AG10803 (cell line): Measurements from ENCODE around the gene SIGLEC15.

Experiments
- DNase-seq: peaks from one replicate; pipeline ENCODE4 v3.0.0; 2010; ENCODE audit warnings: low read depth
- H3K4me3 ChIP-seq: 2 replicates; pipeline ENCODE4 v1.5.1; 2011; ENCODE audit warnings: mild to moderate bottlenecking, low read length, control low read depth
- CTCF ChIP-seq: conservative IDR thresholded peaks from 2 replicates; pipeline ENCODE4 v1.5.1; 2011; ENCODE audit warnings: mild to moderate bottlenecking, low read length, control low read depth, inconsistent platforms

SIGLEC15 gene

GRCh38 chr18:45838302-45839070 is 13.0 kb downstream of the SIGLEC15 start:
- H3K4me3 ChIP-seq, result no peak overlapping the region
- no peak for TF ChIP-seq CTCF
- no peak for DNase-seq

- peak; percentile 90 for TF ChIP-seq CTCF
- peak; percentile 80 for DNase-seq
- H3K4me3 ChIP-seq, result no peak overlapping the region
Measured at GRCh38 chr18:45839414-45840395, 14.2 kb downstream of the SIGLEC15 start.

GRCh38 chr18:45841060-45841764 is 15.7 kb downstream of the SIGLEC15 start:
- DNase-seq, result no peak
- no peak for TF ChIP-seq CTCF
- no peak overlapping the region for H3K4me3 ChIP-seq

- DNase-seq, result no peak
- no peak overlapping the region for H3K4me3 ChIP-seq
- TF ChIP-seq CTCF, result no peak
Measured at GRCh38 chr18:45841765-45842442, 16.4 kb downstream of the SIGLEC15 start.

- no peak overlapping the region for H3K4me3 ChIP-seq
- no peak for TF ChIP-seq CTCF
- DNase-seq, result no peak
Measured at GRCh38 chr18:45843019-45843418, 17.5 kb downstream of the SIGLEC15 start.

- DNase-seq, result no peak
Measured at GRCh38 chr18:45844938-45845337, 19.5 kb downstream of the SIGLEC15 start.

More at GRCh38 chr18:45844938-45845337, 19.5 kb downstream of the SIGLEC15 start:
- no peak overlapping the region for H3K4me3 ChIP-seq
- TF ChIP-seq CTCF, result no peak
